ENCODE results near the gene GRHPR. TPM values are rescaled to one million over a fixed set of nuclear protein-coding genes. Genes with fewer than 3 reads are reported as not detected.

Gene GRHPR
- total and polyA plus RNA-seq, 2 donors from 2014 or later, result 101 to 257 TPM

DNA sequence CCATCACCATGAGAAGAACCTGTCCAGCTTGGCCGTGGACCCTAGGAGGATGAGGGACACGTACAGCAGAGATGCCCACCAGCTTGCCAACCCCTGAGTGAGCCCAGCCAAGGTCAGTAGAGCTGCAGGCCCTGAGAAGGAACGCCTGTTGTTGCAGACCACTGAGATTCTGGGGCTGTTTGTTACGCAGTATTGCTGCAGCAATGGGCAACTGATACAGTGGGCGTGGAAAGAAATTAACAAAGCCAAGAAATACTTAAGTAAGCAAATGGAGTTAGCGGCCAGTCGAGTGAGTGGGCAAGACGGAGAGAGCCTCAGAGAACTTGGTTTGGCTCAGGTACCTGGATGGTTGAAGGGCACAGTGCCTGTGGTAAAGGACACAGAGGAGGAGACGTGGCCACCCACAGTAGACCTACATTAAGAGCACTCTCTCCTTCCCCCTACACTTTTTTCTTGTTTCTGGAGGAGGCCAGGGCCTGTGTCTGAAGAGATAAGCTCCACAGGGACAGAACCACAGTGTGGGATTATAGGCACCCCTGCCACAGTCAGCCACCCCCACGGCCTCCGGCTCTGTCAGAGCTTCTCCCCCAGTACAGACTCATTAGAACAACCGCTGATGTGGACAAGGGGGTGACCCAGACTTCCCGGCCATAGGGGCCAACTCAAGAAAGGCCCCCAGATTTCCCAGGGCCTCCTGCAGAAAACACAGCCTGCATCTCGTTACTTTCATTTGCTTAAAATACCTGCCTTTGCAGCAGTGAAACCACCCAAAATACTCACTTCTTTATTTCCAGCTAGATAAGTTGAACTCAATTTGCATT, 40.1 kb upstream of the GRHPR start:
- Histone ChIP-seq H3K36me3 (ENCODE audit: control insufficient read depth in 2 of 3, insufficient read depth in 3 of 3, low read length in 3 of 3) (no peaks in the 10 kb centered on the region), H3K27ac (ENCODE audit: low read depth in 2 of 2, low read length in 2 of 2) (no peak overlapping the region), H3K27me3 (ENCODE audit: control insufficient read depth, insufficient read depth, low read length) (no peaks in the 10 kb centered on the region), H3K4me1 (ENCODE audit: control insufficient read depth in 2 of 3, insufficient read depth in 2 of 3, low read depth in 1 of 3, low read length in 3 of 3) (no peaks in the 10 kb centered on the region), H3K9me3 (ENCODE audit: control insufficient read depth in 2 of 3, insufficient read depth in 1 of 3, low read length in 3 of 3) (no peaks in the 10 kb centered on the region), H3K4me3 (ENCODE audit: low read length in 3 of 3) (no peak overlapping the region), H3K9ac (ENCODE audit: low read length in 3 of 3) (no peak overlapping the region)
- DNase-seq, result no peak
- intact Hi-C loops (cut with DNase I), result loop anchor here (10.0 kb wide), 1 partner anchor 508 kb away; no protein-coding TSS in a partner anchor
- TF ChIP-seq, protein P1, sequence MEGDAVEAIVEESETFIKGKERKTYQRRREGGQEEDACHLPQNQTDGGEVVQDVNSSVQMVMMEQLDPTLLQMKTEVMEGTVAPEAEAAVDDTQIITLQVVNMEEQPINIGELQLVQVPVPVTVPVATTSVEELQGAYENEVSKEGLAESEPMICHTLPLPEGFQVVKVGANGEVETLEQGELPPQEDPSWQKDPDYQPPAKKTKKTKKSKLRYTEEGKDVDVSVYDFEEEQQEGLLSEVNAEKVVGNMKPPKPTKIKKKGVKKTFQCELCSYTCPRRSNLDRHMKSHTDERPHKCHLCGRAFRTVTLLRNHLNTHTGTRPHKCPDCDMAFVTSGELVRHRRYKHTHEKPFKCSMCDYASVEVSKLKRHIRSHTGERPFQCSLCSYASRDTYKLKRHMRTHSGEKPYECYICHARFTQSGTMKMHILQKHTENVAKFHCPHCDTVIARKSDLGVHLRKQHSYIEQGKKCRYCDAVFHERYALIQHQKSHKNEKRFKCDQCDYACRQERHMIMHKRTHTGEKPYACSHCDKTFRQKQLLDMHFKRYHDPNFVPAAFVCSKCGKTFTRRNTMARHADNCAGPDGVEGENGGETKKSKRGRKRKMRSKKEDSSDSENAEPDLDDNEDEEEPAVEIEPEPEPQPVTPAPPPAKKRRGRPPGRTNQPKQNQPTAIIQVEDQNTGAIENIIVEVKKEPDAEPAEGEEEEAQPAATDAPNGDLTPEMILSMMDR (IDR thresholded peaks at IDR 0.05; ENCODE audit: borderline replicate concordance, extremely low read depth, insufficient read depth), result no peak
- FAIRE-seq, result no peak

DNA sequence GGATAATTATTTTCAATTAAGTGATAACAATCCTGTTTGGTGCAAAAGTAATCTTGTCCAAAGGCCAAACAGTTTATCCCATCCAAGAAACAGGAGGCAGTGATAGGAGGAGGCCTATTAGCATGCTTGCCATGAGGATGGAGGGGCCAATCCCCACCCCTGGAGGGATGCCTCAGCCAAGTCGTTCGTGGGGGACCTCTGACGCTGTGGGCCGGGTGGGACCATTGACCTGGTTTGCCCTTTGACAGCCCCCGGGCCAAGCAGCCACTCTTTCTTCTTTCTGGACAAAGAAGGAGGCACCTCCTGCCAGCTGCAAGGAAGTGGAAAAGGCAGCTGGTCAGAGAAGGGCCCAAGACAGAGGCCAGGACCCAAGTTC, 39.5 kb upstream of the GRHPR start:
- Histone ChIP-seq H3K9ac (ENCODE audit: low read length in 3 of 3) (no peak overlapping the region), H3K4me3 (ENCODE audit: low read length in 3 of 3) (no peak overlapping the region), H3K4me1 (ENCODE audit: control insufficient read depth in 2 of 3, insufficient read depth in 2 of 3, low read depth in 1 of 3, low read length in 3 of 3) (no peaks in the 10 kb centered on the region), H3K27ac (ENCODE audit: low read depth in 2 of 2, low read length in 2 of 2) (no peak overlapping the region), H3K27me3 (ENCODE audit: control insufficient read depth, insufficient read depth, low read length) (no peaks in the 10 kb centered on the region), H3K36me3 (ENCODE audit: control insufficient read depth in 2 of 3, insufficient read depth in 3 of 3, low read length in 3 of 3) (no peaks in the 10 kb centered on the region), H3K9me3 (ENCODE audit: control insufficient read depth in 2 of 3, insufficient read depth in 1 of 3, low read length in 3 of 3) (no peaks in the 10 kb centered on the region)
- intact Hi-C loops (cut with DNase I), result loop anchor here (10.0 kb wide), 1 partner anchor 508 kb away; no protein-coding TSS in a partner anchor
- no peak for DNase-seq
- FAIRE-seq, result no peak
- TF ChIP-seq, protein P1 (IDR thresholded peaks at IDR 0.05; ENCODE audit: borderline replicate concordance, extremely low read depth, insufficient read depth), result no peak

DNA sequence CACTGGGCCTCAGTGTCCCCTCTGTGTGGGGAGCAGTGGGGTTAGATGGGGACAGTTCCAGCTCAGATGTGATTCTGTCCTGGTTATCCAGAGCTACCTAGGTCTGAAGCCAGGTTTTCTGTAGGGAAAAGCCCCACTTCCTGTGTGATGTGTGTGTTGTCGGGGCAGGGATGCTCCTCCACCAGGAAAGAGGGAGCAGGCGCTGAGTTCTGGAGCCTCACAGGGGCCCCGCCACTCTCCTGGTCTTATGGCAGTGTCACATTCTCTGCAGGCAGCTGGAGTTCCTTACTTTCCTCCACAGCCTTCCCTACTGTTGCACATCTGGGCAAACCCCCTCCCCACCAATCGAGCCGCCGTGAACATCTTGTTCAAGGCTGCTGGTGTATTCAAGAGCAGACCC, 39.1 kb upstream of the GRHPR start:
- Histone ChIP-seq H3K4me3 (ENCODE audit: low read length in 3 of 3) (no peak overlapping the region), H3K9me3 (ENCODE audit: control insufficient read depth in 2 of 3, insufficient read depth in 1 of 3, low read length in 3 of 3) (no peaks in the 10 kb centered on the region), H3K27me3 (ENCODE audit: control insufficient read depth, insufficient read depth, low read length) (no peaks in the 10 kb centered on the region), H3K4me1 (ENCODE audit: control insufficient read depth in 2 of 3, insufficient read depth in 2 of 3, low read depth in 1 of 3, low read length in 3 of 3) (no peaks in the 10 kb centered on the region), H3K36me3 (ENCODE audit: control insufficient read depth in 2 of 3, insufficient read depth in 3 of 3, low read length in 3 of 3) (no peaks in the 10 kb centered on the region), H3K27ac (ENCODE audit: low read depth in 2 of 2, low read length in 2 of 2) (no peak overlapping the region), H3K9ac (ENCODE audit: low read length in 3 of 3) (no peak overlapping the region)
- TF ChIP-seq, protein P1 (IDR thresholded peaks at IDR 0.05; ENCODE audit: borderline replicate concordance, extremely low read depth, insufficient read depth), result no peak
- DNase-seq, result no peak
- no peak for FAIRE-seq
- intact Hi-C loops (cut with DNase I), result loop anchor here (10.0 kb wide), 1 partner anchor 509 kb away; no protein-coding TSS in a partner anchor
